ENCODE results near the gene RAB11FIP4.

The RAB11FIP4 gene

GRCh38 chr17:31541559-31541958 lies 150.1 kb downstream of the RAB11FIP4 start:
- no peak for DNase-seq (ENCODE audit: low read depth in 3 of 3)

GRCh38 chr17:31544186-31544585 lies 152.7 kb downstream of the RAB11FIP4 start:
- DNase-seq (ENCODE audit: low read depth in 3 of 3) = no peak

GRCh38 chr17:31546650-31547049 lies 155.2 kb downstream of the RAB11FIP4 start:
- no peak for DNase-seq (ENCODE audit: low read depth in 3 of 3)

- no peak for DNase-seq (ENCODE audit: low read depth in 3 of 3)
These were observed 157.2 kb downstream of the RAB11FIP4 start for GRCh38 chr17:31548709-31549108.

- peak in 1 of 3 donors; percentile 33 for DNase-seq (ENCODE audit: low read depth in 3 of 3)
These were observed 157.6 kb downstream of the RAB11FIP4 start for GRCh38 chr17:31549121-31549524.

GRCh38 chr17:31549525-31550388 lies 158.3 kb downstream of the RAB11FIP4 start:
- peak; percentile 85 to 96 (median 91) for DNase-seq (ENCODE audit: low read depth in 3 of 3)

GRCh38 chr17:31550389-31551056 lies 159.0 kb downstream of the RAB11FIP4 start:
- no peak for DNase-seq (ENCODE audit: low read depth in 3 of 3)

GRCh38 chr17:31552568-31552967 lies 161.1 kb downstream of the RAB11FIP4 start:
- DNase-seq (ENCODE audit: low read depth in 3 of 3) = no peak

GRCh38 chr17:31553506-31553905 lies 162.0 kb downstream of the RAB11FIP4 start:
- DNase-seq (ENCODE audit: low read depth in 3 of 3) = no peak

GRCh38 chr17:31554930-31555329 lies 163.5 kb downstream of the RAB11FIP4 start:
- DNase-seq (ENCODE audit: low read depth in 3 of 3) = no peak

- no peak for DNase-seq (ENCODE audit: low read depth in 3 of 3)
These were observed 165.6 kb downstream of the RAB11FIP4 start for GRCh38 chr17:31556969-31557645.

- DNase-seq (ENCODE audit: low read depth in 3 of 3) = peak in 2 of 3 donors; percentile 26 to 49
These were observed 167.5 kb downstream of the RAB11FIP4 start for GRCh38 chr17:31558748-31559583.

GRCh38 chr17:31559584-31560501 lies 168.4 kb downstream of the RAB11FIP4 start:
- DNase-seq (ENCODE audit: low read depth in 3 of 3) = no peak

- no peak for DNase-seq (ENCODE audit: low read depth in 3 of 3)
These were observed 169.3 kb downstream of the RAB11FIP4 start for GRCh38 chr17:31560616-31561235.

GRCh38 chr17:31561469-31562375 lies 170.2 kb downstream of the RAB11FIP4 start:
- no peak for DNase-seq (ENCODE audit: low read depth in 3 of 3)

- DNase-seq (ENCODE audit: low read depth in 3 of 3) = no peak
These were observed 170.9 kb downstream of the RAB11FIP4 start for GRCh38 chr17:31562376-31562840.

- no peak for DNase-seq (ENCODE audit: low read depth in 3 of 3)
These were observed 172.8 kb downstream of the RAB11FIP4 start for GRCh38 chr17:31564291-31564690.

- DNase-seq (ENCODE audit: low read depth in 3 of 3) = no peak
These were observed 173.4 kb downstream of the RAB11FIP4 start for GRCh38 chr17:31564883-31565301.

GRCh38 chr17:31565652-31566051 lies 174.2 kb downstream of the RAB11FIP4 start:
- no peak for DNase-seq (ENCODE audit: low read depth in 3 of 3)

Measured in stimulated activated CD4-positive, alpha-beta T cell treated with anti-CD3 and anti-CD28 coated beads, TNF-alpha, amount 100 ng/mL, for 48 hours (primary cell).